ENCODE data around the gene PVRIG. TPM values are rescaled to one million over a fixed set of nuclear protein-coding genes. Genes with fewer than 3 reads are reported as not detected.
"Not testable (repeated sequence)": the region's sequence is repeated elsewhere in the genome, so short reads cannot be mapped to it uniquely, and the experiment has no call there.

The PVRIG gene
- total RNA-seq, 2 experiments from 2014 or later: 83.3 to 86.6 TPM

- intact Hi-C loops (cut with micrococcal nuclease; ENCODE audit: unreplicated experiment): no loop called here
- H2AFZ ChIP-seq (ENCODE audit: low read length): no peak overlapping the region
These were observed 27.5 kb downstream of the PVRIG start for GRCh38 chr7:100247152-100247757.

GRCh38 chr7:100248483-100248882 is 28.7 kb downstream of the PVRIG start:
- BruUV-seq (replicated peaks): no TSS peak
- H3K79me2 ChIP-seq (ENCODE audit: insufficient read depth, low read depth, low read length): no peaks in the 10 kb centered on the region
- no peaks in the 10 kb centered on the region for H4K20me1 ChIP-seq (ENCODE audit: insufficient read depth, low read length)
- no peaks in the 10 kb centered on the region for H3K36me3 ChIP-seq (ENCODE audit: insufficient read depth, low read length)
- no peaks in the 10 kb centered on the region for H3K9me2 ChIP-seq (ENCODE audit: insufficient read depth, low read length)
- peaks cover 5% of the 10 kb centered on the region for H3K4me1 ChIP-seq (ENCODE audit: insufficient read depth, low read length, poor library complexity, severe bottlenecking)
- DNase-seq (ENCODE audit: low spot score): no peak
- no peak overlapping the region for H2AFZ ChIP-seq (ENCODE audit: low read length)
- no peaks in the 10 kb centered on the region for H3K9me3 ChIP-seq (ENCODE audit: low read length)
- no peak overlapping the region for H3K27ac ChIP-seq (ENCODE audit: low read depth, low read length, poor library complexity, severe bottlenecking)
- TF ChIP-seq EZH2phosphoT487 (IDR thresholded peaks at IDR 0.05; ENCODE audit: borderline replicate concordance, low read depth, low read length): no peak
- TF ChIP-seq, protein P1, sequence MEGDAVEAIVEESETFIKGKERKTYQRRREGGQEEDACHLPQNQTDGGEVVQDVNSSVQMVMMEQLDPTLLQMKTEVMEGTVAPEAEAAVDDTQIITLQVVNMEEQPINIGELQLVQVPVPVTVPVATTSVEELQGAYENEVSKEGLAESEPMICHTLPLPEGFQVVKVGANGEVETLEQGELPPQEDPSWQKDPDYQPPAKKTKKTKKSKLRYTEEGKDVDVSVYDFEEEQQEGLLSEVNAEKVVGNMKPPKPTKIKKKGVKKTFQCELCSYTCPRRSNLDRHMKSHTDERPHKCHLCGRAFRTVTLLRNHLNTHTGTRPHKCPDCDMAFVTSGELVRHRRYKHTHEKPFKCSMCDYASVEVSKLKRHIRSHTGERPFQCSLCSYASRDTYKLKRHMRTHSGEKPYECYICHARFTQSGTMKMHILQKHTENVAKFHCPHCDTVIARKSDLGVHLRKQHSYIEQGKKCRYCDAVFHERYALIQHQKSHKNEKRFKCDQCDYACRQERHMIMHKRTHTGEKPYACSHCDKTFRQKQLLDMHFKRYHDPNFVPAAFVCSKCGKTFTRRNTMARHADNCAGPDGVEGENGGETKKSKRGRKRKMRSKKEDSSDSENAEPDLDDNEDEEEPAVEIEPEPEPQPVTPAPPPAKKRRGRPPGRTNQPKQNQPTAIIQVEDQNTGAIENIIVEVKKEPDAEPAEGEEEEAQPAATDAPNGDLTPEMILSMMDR (conservative IDR thresholded peaks at IDR 0.05; ENCODE audit: low read length): no peak
- H3K4me3 ChIP-seq (ENCODE audit: low read depth, low read length, poor library complexity, severe bottlenecking): no peak overlapping the region
- intact Hi-C loops (cut with micrococcal nuclease; ENCODE audit: unreplicated experiment): no loop called here
- H3K4me2 ChIP-seq (ENCODE audit: low read length): no peak overlapping the region
- POLR2A ChIA-PET: no interaction called here
- CTCF ChIA-PET (ENCODE audit: unreplicated experiment): no interaction called here

More at GRCh38 chr7:100247152-100247757, 27.5 kb downstream of the PVRIG start:
- Histone ChIP-seq H3K4me3 (ENCODE audit: low read depth, low read length, poor library complexity, severe bottlenecking) (no peak overlapping the region), H3K9me2 (ENCODE audit: insufficient read depth, low read length) (no peaks in the 10 kb centered on the region), H3K36me3 (ENCODE audit: insufficient read depth, low read length) (no peaks in the 10 kb centered on the region), H3K4me1 (ENCODE audit: insufficient read depth, low read length, poor library complexity, severe bottlenecking) (peaks cover 8% of the 10 kb centered on the region), H3K9me3 (ENCODE audit: low read length) (no peaks in the 10 kb centered on the region), H4K20me1 (ENCODE audit: insufficient read depth, low read length) (no peaks in the 10 kb centered on the region), H3K27ac (ENCODE audit: low read depth, low read length, poor library complexity, severe bottlenecking) (no peak overlapping the region), H3K4me2 (ENCODE audit: low read length) (no peak overlapping the region), H3K79me2 (ENCODE audit: insufficient read depth, low read depth, low read length) (no peaks in the 10 kb centered on the region)
- BruUV-seq (replicated peaks): no TSS peak
- TF ChIP-seq EZH2phosphoT487 (IDR thresholded peaks at IDR 0.05; ENCODE audit: borderline replicate concordance, low read depth, low read length): no peak
- TF ChIP-seq, protein P1 (conservative IDR thresholded peaks at IDR 0.05; ENCODE audit: low read length): no peak
- DNase-seq (ENCODE audit: low spot score): no peak
- ChIA-PET POLR2A (interaction anchor here (0.6 kb wide), 1 partner anchor 87 kb away, joined by 4 read pairs; no protein-coding TSS in a partner anchor), CTCF (ENCODE audit: unreplicated experiment) (no interaction called here)

DNA sequence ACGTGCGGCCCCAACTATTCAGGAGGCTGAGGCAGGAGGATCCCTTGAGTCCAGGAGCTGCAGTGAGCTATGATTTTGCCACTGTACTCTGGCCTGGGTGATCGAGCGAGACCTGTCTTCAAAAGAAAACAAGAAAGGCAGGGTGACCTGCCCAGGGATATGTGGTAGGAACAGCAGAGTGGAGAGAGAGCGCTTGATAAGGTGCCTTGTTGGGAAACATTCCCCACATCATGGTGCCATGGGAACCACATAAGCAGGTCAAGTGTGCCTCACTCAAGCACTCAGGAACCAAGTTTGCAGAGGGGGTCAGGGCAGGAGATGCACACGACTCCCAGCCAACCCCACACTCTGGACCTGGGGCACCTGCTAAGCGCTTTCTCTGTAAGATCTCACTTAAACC is 37.3 kb downstream of the PVRIG start:
- intact Hi-C loops (cut with micrococcal nuclease; ENCODE audit: unreplicated experiment): no loop called here
- TF ChIP-seq, protein P1 (conservative IDR thresholded peaks at IDR 0.05; ENCODE audit: low read length): no peak
- TF ChIP-seq EZH2phosphoT487 (IDR thresholded peaks at IDR 0.05; ENCODE audit: borderline replicate concordance, low read depth, low read length): no peak
- Histone ChIP-seq H3K9me2 (ENCODE audit: insufficient read depth, low read length) (no peaks in the 10 kb centered on the region), H4K20me1 (ENCODE audit: insufficient read depth, low read length) (no peaks in the 10 kb centered on the region), H3K9me3 (ENCODE audit: low read length) (no peaks in the 10 kb centered on the region), H3K4me3 (ENCODE audit: low read depth, low read length, poor library complexity, severe bottlenecking) (no peak overlapping the region), H3K79me2 (ENCODE audit: insufficient read depth, low read depth, low read length) (no peaks in the 10 kb centered on the region), H2AFZ (ENCODE audit: low read length) (no peak overlapping the region), H3K4me1 (ENCODE audit: insufficient read depth, low read length, poor library complexity, severe bottlenecking) (no peaks in the 10 kb centered on the region), H3K36me3 (ENCODE audit: insufficient read depth, low read length) (no peaks in the 10 kb centered on the region), H3K27ac (ENCODE audit: low read depth, low read length, poor library complexity, severe bottlenecking) (no peak overlapping the region), H3K4me2 (ENCODE audit: low read length) (no peak overlapping the region)
- DNase-seq (ENCODE audit: low spot score): no peak
- CTCF ChIA-PET (ENCODE audit: unreplicated experiment): no interaction called here
- POLR2A ChIA-PET: no interaction called here
- BruUV-seq (replicated peaks): no TSS peak

GRCh38 chr7:100259984-100260383 is 40.2 kb downstream of the PVRIG start:
- POLR2A ChIA-PET; H2AFZ ChIP-seq (ENCODE audit: low read length); H3K36me3 ChIP-seq (ENCODE audit: insufficient read depth, low read length); BruUV-seq (replicated peaks); DNase-seq (ENCODE audit: low spot score); intact Hi-C loops (cut with micrococcal nuclease; ENCODE audit: unreplicated experiment); H3K4me1 ChIP-seq (ENCODE audit: insufficient read depth, low read length, poor library complexity, severe bottlenecking); CTCF ChIA-PET (ENCODE audit: unreplicated experiment); H3K9me3 ChIP-seq (ENCODE audit: low read length); H4K20me1 ChIP-seq (ENCODE audit: insufficient read depth, low read length); H3K79me2 ChIP-seq (ENCODE audit: insufficient read depth, low read depth, low read length); H3K4me3 ChIP-seq (ENCODE audit: low read depth, low read length, poor library complexity, severe bottlenecking); H3K27ac ChIP-seq (ENCODE audit: low read depth, low read length, poor library complexity, severe bottlenecking); H3K4me2 ChIP-seq (ENCODE audit: low read length); H3K9me2 ChIP-seq (ENCODE audit: insufficient read depth, low read length): not testable (repeated sequence)

Data from OCI-LY7 (cell line).